Endodermal cell (in vitro differentiated cells): ENCODE data around the gene FBN3. TPM values are rescaled to one million over a fixed set of nuclear protein-coding genes. Genes with fewer than 3 reads are reported as not detected.
A peak's percentile ranks its signal among the peaks of the same experiment; 100 is the strongest.

Experiments used
- DNase-seq: peaks from one replicate; pipeline ENCODE4 v3.0.0-alpha.2; 2017
- H3K27ac ChIP-seq: 2 replicates; pipeline ENCODE4 v1.5.1; 2013; ENCODE audit warnings: mild to moderate bottlenecking, low read depth, low read length, moderate library complexity
- H3K27me3 ChIP-seq: 2 replicates; pipeline ENCODE4 v1.6.1; 2013; ENCODE audit warnings: mild to moderate bottlenecking, low read length, moderate library complexity; ENCODE audit not compliant: insufficient read depth, control insufficient read depth, poor library complexity, severe bottlenecking
- H3K36me3 ChIP-seq: 2 replicates; pipeline ENCODE4 v1.7.0; 2013; ENCODE audit warnings: mild to moderate bottlenecking, low read length, moderate library complexity; ENCODE audit not compliant: control insufficient read depth, insufficient read depth
- H3K4me1 ChIP-seq: one replicate; pipeline ENCODE4 v1.7.0; 2013; ENCODE audit warnings: low read length; ENCODE audit not compliant: control insufficient read depth, insufficient read depth
- H3K4me3 ChIP-seq: 2 replicates; pipeline ENCODE4 v1.5.1; 2013; ENCODE audit warnings: mild to moderate bottlenecking, low read length, moderate library complexity
- H3K9ac ChIP-seq: 2 replicates; pipeline ENCODE4 v1.6.1; 2013; ENCODE audit warnings: mild to moderate bottlenecking, low read length, moderate library complexity; ENCODE audit not compliant: poor library complexity, severe bottlenecking; ENCODE audit errors: extremely low read depth
- H3K9me3 ChIP-seq: 2 replicates; pipeline ENCODE4 v1.6.1; 2013; ENCODE audit warnings: mild to moderate bottlenecking, low read length, moderate library complexity; ENCODE audit not compliant: control insufficient read depth
- H3K27ac Mint-ChIP-seq: 2 replicates; pipeline ENCODE4 v1.8.0; 2020; ENCODE audit warnings: mixed read lengths
- H3K27me3 Mint-ChIP-seq: 2 replicates; pipeline ENCODE4 v1.8.0; 2021; ENCODE audit warnings: mild to moderate bottlenecking, mixed read lengths; ENCODE audit not compliant: insufficient read depth
- H3K36me3 Mint-ChIP-seq: 2 replicates; pipeline ENCODE4 v1.8.0; 2020; ENCODE audit warnings: low read depth, mixed read lengths
- H3K4me1 Mint-ChIP-seq: 2 replicates; pipeline ENCODE4 v1.8.0; 2020; ENCODE audit warnings: mixed read lengths
- H3K4me3 Mint-ChIP-seq: 2 replicates; pipeline ENCODE4 v1.8.0; 2020; ENCODE audit warnings: mild to moderate bottlenecking, moderate library complexity, mixed read lengths
- H3K9me3 Mint-ChIP-seq: 2 replicates; pipeline ENCODE4 v1.8.0; 2020; ENCODE audit warnings: mild to moderate bottlenecking, mixed read lengths
- CTCF ChIP-seq: fragments of 200-600 bp; sonication (generic); conservative IDR thresholded peaks from 2 replicates; pipeline ENCODE4 v1.5.0; 2021; ENCODE audit warnings: antibody characterized with exemption, mild to moderate bottlenecking
- WGBS, 2 experiments: methylation state at CpG; one replicate each; pipeline versions ENCODE4 v1.1.5 to v1.1.7; 2013; ENCODE audit warnings: missing lambda C conversion rate in 2 of 2, mixed read lengths in 1 of 2; ENCODE audit not compliant: insufficient coverage in 1 of 2, insufficient read length in 1 of 2; 5-methylcytosine and 5-hydroxymethylcytosine counted together
- total RNA-seq, 2 donors: library from RNA; stranded (reverse); fragmentation: NEBNext Ultra II Directional in 1 of 2; extraction: Animal tissue kit (Norgen Biotek cat#: 25700) in 1 of 2; gene quantifications; 2 replicates in 1 of 2; 3 replicates in 1 of 2; pipeline ENCODE4 v1.2.1, GENCODE V29; 2021

Gene FBN3
- total RNA-seq, 2 donors from 2014 or later = 105 to 143 TPM

DNA sequence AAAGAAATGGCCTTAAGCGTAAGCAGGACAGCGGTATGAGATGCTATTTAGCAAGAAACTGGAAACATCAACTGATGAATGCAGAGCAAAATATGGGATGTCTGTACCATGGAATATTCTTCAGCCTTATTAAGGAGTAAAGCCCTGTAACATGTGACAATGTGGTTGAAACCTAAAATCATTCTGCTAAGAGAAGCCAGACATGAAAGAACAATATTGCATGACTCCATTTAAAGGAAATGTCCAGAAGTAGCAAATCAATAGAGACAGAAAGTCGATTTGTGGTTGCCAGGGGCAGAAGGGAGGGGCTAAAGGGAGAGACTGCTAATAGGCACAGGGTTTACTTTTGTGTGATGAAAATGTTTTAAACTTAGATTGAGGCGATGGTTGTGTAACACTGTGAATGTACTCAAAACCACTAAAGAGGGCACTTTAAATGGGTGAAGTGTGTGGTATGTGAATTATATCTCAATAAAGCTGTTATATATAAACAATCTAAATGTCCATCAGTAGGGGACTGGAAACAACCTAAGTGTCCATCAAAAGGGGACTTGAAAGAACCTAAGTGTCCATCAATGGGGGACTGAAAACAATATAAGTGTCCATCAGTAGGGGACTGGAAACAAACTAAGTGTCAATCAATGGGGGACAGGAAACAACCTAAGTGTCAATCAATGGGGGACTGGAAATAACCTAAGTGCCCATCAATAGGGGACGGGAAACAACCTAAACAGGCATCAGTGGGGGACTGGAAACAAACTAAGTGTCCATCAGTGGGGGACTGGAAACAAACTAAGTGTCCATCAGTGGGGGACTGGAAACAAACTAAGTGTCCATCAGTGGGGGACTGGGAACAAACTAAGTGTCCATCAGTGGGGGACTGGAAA, 51.5 kb downstream of the FBN3 start:
- Histone ChIP-seq H3K36me3 (peaks cover 70% of the 10 kb centered on the region), H3K27ac (no peak overlapping the region), H3K4me1 (no peaks in the 10 kb centered on the region), H3K4me3 (no peak overlapping the region), H3K9me3 (peaks cover 50% of the 10 kb centered on the region), H3K27me3 (no peaks in the 10 kb centered on the region), H3K9ac (no peak overlapping the region)
- peaks cover 39% of the 10 kb centered on the region for H3K9me3 Mint-ChIP-seq
- no peaks in the 10 kb centered on the region for H3K4me1 Mint-ChIP-seq
- H3K4me3 Mint-ChIP-seq = no peak overlapping the region
- H3K27me3 Mint-ChIP-seq = no peaks in the 10 kb centered on the region
- H3K27ac Mint-ChIP-seq = no peak overlapping the region
- DNase-seq = no peak
- peaks cover 91% of the 10 kb centered on the region for H3K36me3 Mint-ChIP-seq
- no peak for TF ChIP-seq CTCF
- WGBS, 2 experiments = 82 to 92% methylated on average over 4 to 5 of the region's 5 CpGs

GRCh38 chr19:8097198-8097597, 52.2 kb downstream of the FBN3 start:
- peaks cover 66% of the 10 kb centered on the region for H3K36me3 ChIP-seq
- TF ChIP-seq CTCF = no peak

DNA sequence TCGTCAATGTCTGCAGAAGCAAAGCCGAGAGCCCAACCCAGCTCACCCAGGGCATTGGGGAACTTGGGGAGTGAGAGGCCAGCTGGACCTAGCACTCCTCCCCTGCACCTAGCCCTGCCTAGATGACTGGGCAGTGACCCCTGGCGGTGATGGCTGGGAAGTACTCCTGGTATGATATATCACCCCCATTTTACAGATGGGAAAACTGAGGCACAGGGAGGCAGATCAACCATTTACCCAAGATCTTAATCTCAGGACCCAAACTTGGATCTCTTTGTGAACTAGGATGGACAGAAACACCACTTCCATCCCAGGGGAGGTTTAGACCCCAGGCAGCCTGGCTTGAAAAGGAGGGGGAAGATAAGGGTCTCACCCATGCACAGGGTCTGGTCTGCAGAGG, 53.3 kb downstream of the FBN3 start:
- no peaks in the 10 kb centered on the region for H3K4me1 ChIP-seq
- H3K9ac ChIP-seq = no peak overlapping the region
- Mint-ChIP-seq H3K36me3 (peaks cover 78% of the 10 kb centered on the region), H3K4me3 (no peak overlapping the region), H3K4me1 (no peaks in the 10 kb centered on the region), H3K27ac (no peak overlapping the region), H3K27me3 (no peaks in the 10 kb centered on the region), H3K9me3 (peaks cover 43% of the 10 kb centered on the region)
- DNase-seq = peak; percentile 29
- peaks cover 52% of the 10 kb centered on the region for H3K9me3 ChIP-seq
- peaks cover 74% of the 10 kb centered on the region for H3K36me3 ChIP-seq
- H3K27me3 ChIP-seq = no peaks in the 10 kb centered on the region
- 80 to 95% methylated on average over 1 to 3 of the region's 3 CpGs for WGBS, 2 experiments
- peak overlapping the region; percentile 70 for H3K4me3 ChIP-seq
- no peak overlapping the region for H3K27ac ChIP-seq
- peak; percentile 26 for TF ChIP-seq CTCF

More at GRCh38 chr19:8097198-8097597, 52.2 kb downstream of the FBN3 start:
- Mint-ChIP-seq H3K27ac (no peak overlapping the region), H3K9me3 (peaks cover 39% of the 10 kb centered on the region), H3K4me1 (no peaks in the 10 kb centered on the region), H3K4me3 (no peak overlapping the region), H3K27me3 (no peaks in the 10 kb centered on the region), H3K36me3 (peaks cover 88% of the 10 kb centered on the region)
- Histone ChIP-seq H3K27me3 (no peaks in the 10 kb centered on the region), H3K27ac (no peak overlapping the region), H3K4me1 (no peaks in the 10 kb centered on the region), H3K4me3 (no peak overlapping the region), H3K9ac (no peak overlapping the region), H3K9me3 (peaks cover 50% of the 10 kb centered on the region)
- WGBS, 2 experiments = 74 to 90% methylated on average over 4 to 10 of the region's 10 CpGs
- DNase-seq = no peak
